Measurements from ENCODE around the gene C1QTNF2.

Gene C1QTNF2

DNA sequence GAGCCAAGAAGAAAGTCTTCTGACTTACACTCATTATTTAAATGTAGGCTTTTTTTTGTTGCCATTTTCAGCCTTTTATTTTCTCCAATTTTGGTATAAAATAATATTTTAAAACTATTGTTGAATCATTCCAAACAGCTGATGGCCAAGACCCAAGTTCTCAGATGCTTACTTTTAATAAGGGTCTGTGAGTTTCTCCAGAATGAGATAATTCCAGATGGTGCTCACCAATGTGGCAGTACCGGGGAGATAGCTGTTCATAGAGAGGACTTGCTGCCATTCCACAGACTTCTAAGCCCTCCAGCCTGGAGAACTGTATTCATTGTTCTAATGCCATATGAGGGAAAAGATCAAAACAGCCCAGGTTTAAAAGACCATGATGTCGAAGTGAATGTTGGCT, 5.3 kb upstream of the C1QTNF2 start:
- H3K4me3 ChIP-seq (replicated peaks in 1 of 2; ENCODE audit: low read depth in 2 of 2, low read length in 2 of 2): no peak overlapping the region
- no peak for DNase-seq (ENCODE audit: low read depth in 2 of 2)
- no peak for TF ChIP-seq CTCF (IDR thresholded peaks at IDR 0.05; ENCODE audit: low read depth, low read length)

GRCh38 chr5:160375166-160375565, 4.7 kb upstream of the C1QTNF2 start:
- no peak for DNase-seq (ENCODE audit: low read depth in 2 of 2)
- no peak for TF ChIP-seq CTCF (IDR thresholded peaks at IDR 0.05; ENCODE audit: low read depth, low read length)
- H3K4me3 ChIP-seq (replicated peaks in 1 of 2; ENCODE audit: low read depth in 2 of 2, low read length in 2 of 2): no peak overlapping the region

- no peak overlapping the region for H3K4me3 ChIP-seq (replicated peaks in 1 of 2; ENCODE audit: low read depth in 2 of 2, low read length in 2 of 2)
- TF ChIP-seq CTCF (IDR thresholded peaks at IDR 0.05; ENCODE audit: low read depth, low read length): no peak
- DNase-seq (ENCODE audit: low read depth in 2 of 2): no peak
These were observed 868 bp upstream of the C1QTNF2 start for GRCh38 chr5:160371294-160371693.

GRCh38 chr5:160370713-160371034, 248 bp upstream of the C1QTNF2 start:
- TF ChIP-seq CTCF (IDR thresholded peaks at IDR 0.05; ENCODE audit: low read depth, low read length): no peak
- no peak for DNase-seq (ENCODE audit: low read depth in 2 of 2)
- H3K4me3 ChIP-seq (replicated peaks in 1 of 2; ENCODE audit: low read depth in 2 of 2, low read length in 2 of 2): peak overlapping the region; percentile 48 to 61

DNA sequence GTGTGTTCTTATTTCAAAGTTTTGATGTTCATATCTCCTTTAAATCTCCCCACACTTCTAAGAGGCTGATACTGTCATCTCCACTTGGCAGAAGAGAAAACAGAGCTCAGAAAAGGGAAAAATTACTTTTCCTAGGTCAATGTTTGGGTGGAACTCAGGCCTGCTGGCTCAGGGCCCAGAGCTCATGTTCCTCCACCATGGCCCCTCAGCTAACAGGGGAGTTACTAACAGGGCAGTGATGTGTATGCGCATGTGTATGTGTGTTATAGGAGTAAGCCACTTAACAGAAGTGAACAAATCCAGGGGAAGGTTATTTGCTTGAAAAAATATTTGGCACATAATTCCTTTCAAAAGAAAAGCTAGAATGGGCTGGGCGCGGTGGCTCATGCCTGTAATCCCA, 2.5 kb downstream of the C1QTNF2 start:
- no peak for DNase-seq (ENCODE audit: low read depth in 2 of 2)
- H3K4me3 ChIP-seq (replicated peaks in 1 of 2; ENCODE audit: low read depth in 2 of 2, low read length in 2 of 2): no peak overlapping the region
- TF ChIP-seq CTCF (IDR thresholded peaks at IDR 0.05; ENCODE audit: low read depth, low read length): no peak

GRCh38 chr5:160367261-160367660, 3.2 kb downstream of the C1QTNF2 start:
- no peak overlapping the region for H3K4me3 ChIP-seq (replicated peaks in 1 of 2; ENCODE audit: low read depth in 2 of 2, low read length in 2 of 2)
- DNase-seq (ENCODE audit: low read depth in 2 of 2): no peak
- TF ChIP-seq CTCF (IDR thresholded peaks at IDR 0.05; ENCODE audit: low read depth, low read length): no peak

GRCh38 chr5:160366230-160366629, 4.2 kb downstream of the C1QTNF2 start:
- no peak for DNase-seq (ENCODE audit: low read depth in 2 of 2)
- no peak for TF ChIP-seq CTCF (IDR thresholded peaks at IDR 0.05; ENCODE audit: low read depth, low read length)
- H3K4me3 ChIP-seq (replicated peaks in 1 of 2; ENCODE audit: low read depth in 2 of 2, low read length in 2 of 2): no peak overlapping the region

Measured in cardiac fibroblast (primary cell).